ENCODE results near the gene CHPF2. TPM values are rescaled to one million over a fixed set of nuclear protein-coding genes. Genes with fewer than 3 reads are reported as not detected.

The CHPF2 gene
- total RNA-seq = 43.0 TPM

GRCh38 chr7:151232091-151232916 is at the start of gene CHPF2:
Gene CHPF2 (plus strand): TSS chr7:151232483. CDS start chr7:151234012, 1,529 bp downstream.
- DNase-seq (ENCODE audit: low spot score) = peak; percentile 93

- DNase-seq (ENCODE audit: low spot score) = no peak
These were observed 46.3 kb upstream of the CHPF2 start for GRCh38 chr7:151185762-151186639.

GRCh38 chr7:151186640-151187408 is 45.5 kb upstream of the CHPF2 start, which contains the start of gene ASB10:
Gene ASB10 (minus strand): TSS chr7:151187250. CDS start chr7:151187130, 120 bp downstream.
- DNase-seq (ENCODE audit: low spot score) = no peak

- DNase-seq (ENCODE audit: low spot score) = no peak
These were observed 44.7 kb upstream of the CHPF2 start for GRCh38 chr7:151187409-151188251.

- DNase-seq (ENCODE audit: low spot score) = no peak
These were observed 44.1 kb upstream of the CHPF2 start for GRCh38 chr7:151188252-151188542.

- no peak for DNase-seq (ENCODE audit: low spot score)
These were observed 43.2 kb upstream of the CHPF2 start for GRCh38 chr7:151189038-151189437.

GRCh38 chr7:151191544-151191943 is 40.7 kb upstream of the CHPF2 start:
- no peak for DNase-seq (ENCODE audit: low spot score)

- no peak for DNase-seq (ENCODE audit: low spot score)
These were observed 40.2 kb upstream of the CHPF2 start for GRCh38 chr7:151192002-151192539.

- no peak for DNase-seq (ENCODE audit: low spot score)
These were observed 38.9 kb upstream of the CHPF2 start for GRCh38 chr7:151193203-151193978.

- DNase-seq (ENCODE audit: low spot score) = no peak
These were observed 38.1 kb upstream of the CHPF2 start for GRCh38 chr7:151194188-151194587.

GRCh38 chr7:151195616-151196450 is 36.5 kb upstream of the CHPF2 start:
- DNase-seq (ENCODE audit: low spot score) = no peak

GRCh38 chr7:151197932-151198331 is 34.4 kb upstream of the CHPF2 start:
- DNase-seq (ENCODE audit: low spot score) = no peak

- DNase-seq (ENCODE audit: low spot score) = no peak
These were observed 33.1 kb upstream of the CHPF2 start for GRCh38 chr7:151198945-151199848.

GRCh38 chr7:151201344-151201743 is 30.9 kb upstream of the CHPF2 start:
- DNase-seq (ENCODE audit: low spot score) = no peak

GRCh38 chr7:151201751-151202150 is 30.5 kb upstream of the CHPF2 start:
- DNase-seq (ENCODE audit: low spot score) = no peak

- no peak for DNase-seq (ENCODE audit: low spot score)
These were observed 29.4 kb upstream of the CHPF2 start for GRCh38 chr7:151202836-151203235.

GRCh38 chr7:151204383-151205032 is 27.8 kb upstream of the CHPF2 start:
- DNase-seq (ENCODE audit: low spot score) = no peak

GRCh38 chr7:151205730-151206129 is 26.6 kb upstream of the CHPF2 start:
- DNase-seq (ENCODE audit: low spot score) = no peak

Data from ureter (tissue), 1 donor.